Stimulated activated naive CD8-positive, alpha-beta T cell treated with anti-CD3 and anti-CD28 coated beads, Interleukin-15, Interleukin-2, amounts not matched to agents 100 ng/mL and 50 ng/mL, for 24 hours (primary cell): ENCODE data around the gene PIGQ.

Experiments
- H3K27ac Mint-ChIP-seq: one replicate; pipeline ENCODE4 v1.8.0; 2021; ENCODE audit warnings: mild to moderate bottlenecking, mixed read lengths
- H3K27me3 Mint-ChIP-seq: one replicate; pipeline ENCODE4 v1.8.0; 2021; ENCODE audit warnings: mixed read lengths
- H3K36me3 Mint-ChIP-seq: one replicate; pipeline ENCODE4 v1.8.0; 2021; ENCODE audit warnings: low read depth, mixed read lengths
- H3K4me1 Mint-ChIP-seq: one replicate; pipeline ENCODE4 v1.8.0; 2021; ENCODE audit warnings: low read depth, mixed read lengths
- H3K4me3 Mint-ChIP-seq: one replicate; pipeline ENCODE4 v1.8.0; 2021; ENCODE audit warnings: mild to moderate bottlenecking, mixed read lengths
- H3K9me3 Mint-ChIP-seq: one replicate; pipeline ENCODE4 v1.8.0; 2021; ENCODE audit warnings: mixed read lengths

PIGQ gene

DNA sequence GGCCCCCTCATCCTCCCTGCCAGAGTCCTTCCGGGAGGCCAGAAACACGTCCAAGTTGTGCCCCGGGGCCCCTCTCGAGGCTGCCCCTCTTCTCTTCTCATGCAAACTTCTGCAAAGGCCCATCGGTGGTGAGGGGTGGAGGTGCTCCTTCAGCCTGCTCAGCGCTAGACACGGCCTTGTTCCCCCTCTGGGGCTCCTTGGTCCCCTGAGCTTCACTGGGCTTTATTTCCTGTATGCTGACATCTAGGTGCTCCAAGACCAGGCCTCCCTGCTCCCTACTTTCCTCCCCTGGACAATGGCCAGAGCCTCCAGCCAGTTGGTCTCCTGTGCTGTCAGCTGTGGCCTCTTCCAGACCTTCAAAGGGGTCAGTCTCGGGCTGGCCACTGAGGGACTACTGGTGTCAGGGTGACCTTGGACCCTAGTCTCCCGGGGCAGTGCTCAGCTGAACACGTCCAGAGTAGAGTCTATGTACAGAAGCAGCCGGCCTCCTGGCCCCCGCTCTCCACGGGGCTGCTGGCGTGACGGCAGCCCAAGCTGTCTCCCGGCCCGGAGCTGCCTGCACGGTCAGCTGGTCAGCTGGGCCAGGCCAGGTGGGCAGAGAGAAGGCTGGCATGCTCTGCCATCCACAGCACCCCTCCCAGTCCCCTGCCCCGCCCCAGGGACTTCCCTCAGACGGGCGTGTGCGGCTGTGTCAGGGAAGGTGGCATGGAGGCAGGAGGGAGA lies 11.3 kb upstream of the PIGQ start:
- Mint-ChIP-seq H3K4me1 (no peaks in the 10 kb centered on the region), H3K27ac (no peak overlapping the region), H3K27me3 (peaks cover 6% of the 10 kb centered on the region), H3K36me3 (no peaks in the 10 kb centered on the region), H3K9me3 (no peaks in the 10 kb centered on the region), H3K4me3 (no peak overlapping the region)

DNA sequence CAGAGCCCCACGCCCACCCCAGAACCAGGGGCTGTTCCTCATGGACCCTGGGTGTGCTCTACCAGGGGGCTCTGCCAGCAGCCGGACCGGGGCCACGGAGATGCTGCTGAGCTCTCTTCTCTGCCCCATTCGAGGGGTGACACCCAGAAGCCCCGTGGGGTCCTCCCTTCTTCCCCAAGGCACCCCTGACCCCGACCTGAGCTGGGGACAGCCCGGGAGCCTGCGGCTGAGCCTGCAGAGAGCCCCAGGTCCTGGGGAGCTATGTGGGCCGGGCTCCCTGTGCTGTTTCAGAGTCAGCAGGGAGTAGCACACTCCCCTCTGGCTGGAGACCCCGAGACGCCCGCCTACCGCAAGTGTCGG lies 10.8 kb upstream of the PIGQ start:
- H3K27ac Mint-ChIP-seq, result no peak overlapping the region
- no peaks in the 10 kb centered on the region for H3K36me3 Mint-ChIP-seq
- H3K27me3 Mint-ChIP-seq, result peaks cover 6% of the 10 kb centered on the region
- H3K9me3 Mint-ChIP-seq, result no peaks in the 10 kb centered on the region
- no peaks in the 10 kb centered on the region for H3K4me1 Mint-ChIP-seq
- no peak overlapping the region for H3K4me3 Mint-ChIP-seq

DNA sequence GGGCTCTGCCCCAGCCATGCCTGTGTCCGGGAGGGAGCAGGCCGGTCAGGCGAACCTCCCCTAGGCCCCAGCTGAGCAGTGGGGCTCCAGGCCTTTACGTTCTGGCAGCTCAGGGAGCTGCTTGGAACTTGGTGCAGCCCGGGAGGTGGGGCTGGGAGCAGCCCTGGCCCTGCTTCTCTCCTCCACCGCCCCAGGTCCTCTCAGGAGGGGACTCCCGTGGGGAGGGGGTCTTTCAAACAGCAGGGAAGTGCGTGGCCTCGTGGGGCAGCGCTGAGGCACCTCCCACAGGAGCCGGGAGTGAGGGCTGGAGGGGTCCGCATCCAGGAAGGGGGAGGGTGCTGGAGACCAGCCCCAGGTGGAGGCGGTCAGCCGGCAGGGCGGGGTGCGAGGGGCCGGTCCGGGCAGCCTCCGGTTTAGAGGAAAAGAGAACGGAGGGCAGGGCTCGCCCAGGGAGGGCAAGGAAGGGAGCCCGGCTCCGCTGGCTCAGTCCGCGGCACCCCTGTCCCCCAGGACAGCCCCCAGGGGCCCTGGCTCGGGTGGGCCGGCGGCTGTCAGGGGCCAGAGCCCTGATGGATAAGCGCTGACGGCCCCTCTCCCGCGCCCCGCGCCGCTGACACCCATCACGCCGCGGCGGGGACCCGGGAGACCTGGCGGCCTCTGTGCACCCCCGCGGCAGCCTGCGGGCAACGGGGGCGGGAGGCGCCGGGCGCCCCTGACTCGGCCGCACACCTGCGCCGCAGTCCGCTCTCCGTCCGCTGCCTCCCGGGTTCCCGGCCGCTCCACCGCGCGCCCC lies 10.2 kb upstream of the PIGQ start:
- H3K4me1 Mint-ChIP-seq, result no peaks in the 10 kb centered on the region
- H3K9me3 Mint-ChIP-seq, result no peaks in the 10 kb centered on the region
- no peaks in the 10 kb centered on the region for H3K36me3 Mint-ChIP-seq
- peaks cover 6% of the 10 kb centered on the region for H3K27me3 Mint-ChIP-seq
- no peak overlapping the region for H3K4me3 Mint-ChIP-seq
- H3K27ac Mint-ChIP-seq, result no peak overlapping the region

DNA sequence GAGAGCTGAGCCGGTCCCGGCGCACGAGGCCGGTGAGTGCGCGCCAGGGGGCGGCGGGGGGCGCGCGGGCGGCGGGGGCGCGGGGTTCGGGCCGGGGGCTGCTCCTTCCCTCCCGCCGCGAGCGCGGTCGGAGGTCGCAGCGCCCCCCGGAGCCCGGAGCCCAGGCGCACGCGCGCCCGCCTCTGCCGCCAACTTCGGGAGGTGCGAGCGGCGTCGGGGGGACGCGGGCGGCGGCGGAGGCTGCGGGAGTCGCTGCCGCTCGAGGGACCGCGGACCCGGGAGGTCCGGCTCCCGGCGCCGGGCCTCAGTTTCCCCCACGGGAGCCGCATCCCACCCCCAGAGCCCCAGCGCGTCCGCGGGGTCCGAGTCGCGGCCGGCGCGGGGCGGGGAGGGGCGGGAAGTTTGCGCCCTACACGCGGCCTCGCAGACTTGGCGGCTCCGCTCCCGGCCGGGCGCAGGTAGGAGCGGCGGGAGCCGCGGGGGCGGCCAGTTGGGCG lies 9.5 kb upstream of the PIGQ start, which contains the start of gene PRR35:
Gene PRR35 (plus strand): TSS at position 191 of the 497 bp plus-strand sequence. CDS start 2,901 bp downstream, outside the sequence.
- Mint-ChIP-seq H3K9me3 (no peaks in the 10 kb centered on the region), H3K4me3 (no peak within 1 kb of the TSS), H3K4me1 (no peaks in the 10 kb centered on the region), H3K27ac (no peak within 1 kb of the TSS), H3K36me3 (no peaks in the 10 kb centered on the region), H3K27me3 (peaks cover 6% of the 10 kb centered on the region)

DNA sequence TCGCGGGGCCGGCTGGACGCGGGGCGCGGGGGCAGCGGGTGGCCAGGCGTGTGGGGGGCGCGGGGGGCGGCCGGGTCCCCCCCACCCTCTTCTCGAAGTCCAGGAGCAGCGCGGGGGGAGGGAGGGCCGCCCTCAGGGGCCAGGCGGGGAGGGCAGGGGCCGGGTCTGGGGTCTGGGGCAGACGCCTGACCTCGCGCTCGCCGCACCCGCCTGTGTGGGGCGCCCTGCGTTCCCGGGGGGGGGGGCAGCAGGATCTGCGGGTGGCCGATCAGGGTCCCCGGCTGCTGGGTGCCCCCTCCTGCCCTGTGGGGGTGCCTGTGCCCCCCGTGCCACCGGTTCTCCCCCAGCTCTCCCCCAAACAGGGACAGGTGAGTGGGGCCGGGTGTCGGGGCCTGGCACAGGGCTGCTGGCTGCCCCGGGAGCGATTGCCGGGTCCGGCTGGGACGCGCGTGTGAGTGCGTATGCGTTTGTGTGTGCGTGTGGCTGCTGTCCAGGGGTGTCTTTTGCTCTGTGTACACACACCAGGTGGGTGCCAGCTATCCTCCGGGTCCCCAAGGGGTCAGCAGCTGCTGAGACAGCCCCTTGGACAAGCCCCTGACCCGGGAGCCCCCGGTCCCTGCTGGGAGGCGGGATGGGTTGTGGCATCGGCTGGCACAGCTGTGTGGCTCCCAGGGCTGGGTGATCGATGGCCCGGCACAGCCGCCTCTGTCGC lies 8.9 kb upstream of the PIGQ start:
- no peak overlapping the region for H3K27ac Mint-ChIP-seq
- no peak overlapping the region for H3K4me3 Mint-ChIP-seq
- no peaks in the 10 kb centered on the region for H3K9me3 Mint-ChIP-seq
- no peaks in the 10 kb centered on the region for H3K4me1 Mint-ChIP-seq
- peaks cover 6% of the 10 kb centered on the region for H3K27me3 Mint-ChIP-seq
- H3K36me3 Mint-ChIP-seq, result no peaks in the 10 kb centered on the region

DNA sequence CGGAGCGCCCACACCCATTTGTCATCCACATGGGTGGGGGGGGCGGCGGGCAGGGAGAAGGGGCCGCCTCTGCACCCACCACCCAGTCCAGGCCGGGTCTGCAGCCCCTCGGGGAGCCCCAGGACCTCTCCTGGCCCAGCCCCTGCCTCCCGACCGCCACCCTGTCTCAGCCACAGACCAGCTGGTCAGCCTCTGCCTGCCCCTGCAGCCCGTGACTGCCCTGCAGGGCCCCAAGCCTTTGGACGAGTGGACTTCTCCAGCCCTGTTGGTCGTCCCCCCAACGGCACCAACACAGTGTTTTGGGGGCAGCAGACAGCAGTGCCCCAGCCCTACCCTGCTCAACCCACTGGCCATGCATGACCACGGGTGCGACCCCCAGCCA lies 8.4 kb upstream of the PIGQ start:
- Mint-ChIP-seq H3K36me3 (no peaks in the 10 kb centered on the region), H3K4me3 (no peak overlapping the region), H3K4me1 (peaks cover under 1% of the 10 kb centered on the region), H3K27ac (no peak overlapping the region), H3K9me3 (no peaks in the 10 kb centered on the region), H3K27me3 (peaks cover 6% of the 10 kb centered on the region)

DNA sequence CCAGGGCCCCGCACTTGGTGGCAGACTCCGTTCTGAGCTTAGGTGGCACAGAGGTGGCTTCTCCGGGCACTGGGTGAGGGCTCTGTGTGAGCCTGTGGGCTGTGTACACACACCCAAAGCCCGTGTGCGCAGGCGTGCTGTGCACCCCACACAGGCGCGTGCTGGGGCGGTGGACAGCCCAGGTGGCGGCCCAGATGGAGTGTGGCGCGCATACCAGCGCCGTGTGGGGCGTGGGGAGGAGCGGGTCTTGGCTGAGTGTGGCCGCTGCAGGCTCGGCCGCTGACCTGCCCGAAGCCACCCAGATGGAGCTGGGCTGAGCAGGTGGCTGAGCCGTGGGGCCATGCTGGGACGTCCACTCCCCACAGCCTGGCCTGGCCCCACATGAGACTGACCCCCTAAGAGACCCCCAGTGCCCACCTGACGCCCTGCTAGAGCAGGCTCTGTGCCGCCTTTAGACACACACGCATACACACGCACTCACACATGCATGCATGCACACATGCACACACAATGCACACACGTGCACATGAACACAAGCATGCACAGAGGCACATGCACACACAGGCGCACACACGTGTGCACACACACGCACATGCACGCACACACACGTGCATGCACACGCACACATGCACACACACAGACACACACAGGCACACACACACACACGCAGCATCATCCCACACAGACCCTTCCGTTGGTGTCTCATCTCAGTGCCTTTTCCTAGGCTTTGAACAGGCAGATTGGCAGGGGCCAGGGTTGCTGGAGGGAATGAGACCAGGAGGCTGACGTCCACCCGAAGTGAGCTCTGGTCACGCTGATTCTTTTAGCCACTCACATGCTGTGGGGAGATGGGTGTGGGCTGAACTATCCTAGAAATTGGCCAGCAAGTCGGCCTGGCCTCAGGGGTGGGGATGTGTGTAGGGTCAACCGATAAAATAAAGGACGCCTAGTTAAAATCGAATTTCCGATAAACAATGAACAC lies 7.5 kb upstream of the PIGQ start:
- H3K9me3 Mint-ChIP-seq, result no peaks in the 10 kb centered on the region
- H3K4me1 Mint-ChIP-seq, result peaks cover 9% of the 10 kb centered on the region
- H3K36me3 Mint-ChIP-seq, result no peaks in the 10 kb centered on the region
- H3K27ac Mint-ChIP-seq, result no peak overlapping the region
- peaks cover 6% of the 10 kb centered on the region for H3K27me3 Mint-ChIP-seq
- H3K4me3 Mint-ChIP-seq, result no peak overlapping the region

DNA sequence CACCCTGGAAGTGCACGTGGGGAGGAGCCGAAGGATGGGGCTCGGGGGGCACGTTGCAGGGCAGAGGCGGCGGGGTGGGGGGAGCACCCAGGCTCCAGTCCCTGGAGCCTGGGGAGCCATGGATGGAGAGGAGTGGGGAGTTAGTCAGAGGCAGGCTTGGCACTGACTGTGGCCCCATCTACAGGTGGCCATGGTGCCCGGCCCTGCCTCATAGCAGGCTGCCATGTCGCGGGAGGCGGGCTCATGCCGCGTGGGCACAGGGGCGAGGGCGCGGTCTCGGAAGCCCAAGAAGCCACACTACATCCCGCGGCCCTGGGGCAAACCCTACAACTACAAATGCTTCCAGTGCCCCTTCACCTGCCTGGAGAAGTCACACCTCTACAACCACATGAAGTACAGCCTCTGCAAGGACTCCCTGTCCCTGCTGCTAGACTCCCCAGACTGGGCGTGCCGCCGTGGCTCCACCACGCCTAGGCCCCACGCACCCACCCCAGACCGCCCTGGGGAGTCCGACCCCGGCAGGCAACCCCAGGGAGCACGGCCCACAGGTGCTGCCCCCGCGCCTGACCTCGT lies 6.6 kb upstream of the PIGQ start:
- peaks cover 6% of the 10 kb centered on the region for H3K27me3 Mint-ChIP-seq
- H3K9me3 Mint-ChIP-seq, result no peaks in the 10 kb centered on the region
- H3K36me3 Mint-ChIP-seq, result no peaks in the 10 kb centered on the region
- no peak overlapping the region for H3K4me3 Mint-ChIP-seq
- H3K4me1 Mint-ChIP-seq, result peaks cover 10% of the 10 kb centered on the region
- H3K27ac Mint-ChIP-seq, result no peak overlapping the region

DNA sequence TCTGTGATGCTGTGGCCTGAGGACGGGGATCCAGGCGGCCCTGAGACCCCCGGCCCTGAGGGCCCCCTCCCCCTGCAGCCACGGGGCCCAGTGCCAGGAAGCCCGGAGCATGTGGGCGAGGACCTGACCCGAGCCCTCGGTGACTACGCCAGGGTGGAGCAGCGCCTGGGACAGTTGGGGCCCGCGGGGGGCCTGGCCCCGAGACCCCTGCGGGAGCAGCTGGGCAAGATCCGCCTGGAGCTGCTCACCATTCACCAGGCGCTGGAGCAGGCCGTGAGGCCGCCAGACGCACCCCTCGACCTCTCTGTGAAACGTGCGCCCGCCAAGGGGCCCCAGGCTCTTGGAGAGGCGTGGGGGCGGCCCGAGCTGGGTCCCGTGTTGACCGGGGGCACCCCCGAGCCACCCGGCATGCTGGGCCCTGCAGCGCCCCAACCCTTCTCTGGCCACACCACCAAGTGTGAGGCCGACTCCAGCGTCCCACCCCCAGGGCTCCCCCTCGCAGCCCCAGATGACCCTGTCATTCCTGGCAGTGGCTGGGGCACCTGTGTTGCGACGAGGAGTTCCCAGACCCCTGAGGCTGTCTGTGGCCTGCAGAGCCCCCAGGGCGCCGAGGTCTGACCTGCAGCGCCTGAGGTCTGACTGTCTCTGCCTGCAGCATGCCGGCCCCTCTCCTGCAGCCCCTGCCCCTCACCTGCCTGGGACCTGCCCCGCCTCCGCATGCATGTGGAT lies 4.9 kb upstream of the PIGQ start:
- H3K9me3 Mint-ChIP-seq, result no peaks in the 10 kb centered on the region

DNA sequence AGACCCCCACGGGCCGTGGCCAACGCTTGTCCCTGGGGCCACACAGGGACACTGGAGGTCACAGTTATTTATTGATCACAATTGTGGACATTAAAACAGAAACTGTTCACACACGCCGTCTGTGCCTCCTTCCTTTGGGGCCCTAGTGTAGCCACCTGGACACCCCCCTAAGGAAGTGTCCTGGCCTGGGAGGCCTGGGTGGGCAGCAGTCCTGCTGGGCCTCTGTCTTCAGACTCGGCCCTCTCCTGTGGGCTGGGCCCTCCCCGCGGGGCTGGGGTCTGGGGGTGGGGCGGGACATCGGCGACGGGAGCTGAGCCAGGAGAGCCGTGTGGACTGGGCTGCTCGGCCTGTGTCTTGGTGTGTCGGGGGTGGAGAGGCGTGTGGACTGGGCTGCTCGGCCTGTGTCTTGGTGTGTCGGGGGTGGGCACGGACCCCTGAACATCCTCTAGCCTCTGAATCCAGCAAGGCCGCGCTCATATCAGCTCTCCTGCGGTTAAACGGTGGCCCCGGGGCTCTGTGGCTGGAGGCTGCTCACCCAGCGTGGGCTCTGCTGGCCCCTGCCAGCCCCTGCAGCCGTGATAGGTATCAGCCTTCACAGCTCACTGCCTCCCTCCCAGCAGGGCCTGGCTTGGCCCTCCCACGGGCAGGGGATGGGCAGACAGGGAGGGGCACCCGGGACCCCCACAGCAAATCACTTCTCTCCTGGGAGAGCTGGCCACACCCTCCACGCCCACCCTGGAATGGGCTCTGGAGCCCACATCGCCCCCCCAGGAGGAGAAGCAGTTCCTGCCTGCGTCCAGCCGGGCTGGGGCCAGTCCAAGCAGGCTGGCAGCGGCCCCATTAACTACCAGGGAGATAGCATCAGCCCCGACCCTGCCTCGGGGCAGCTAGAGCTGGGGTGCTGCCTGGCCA lies 4.1 kb upstream of the PIGQ start:
- Mint-ChIP-seq H3K4me1 (peaks cover 18% of the 10 kb centered on the region), H3K27ac (no peak overlapping the region), H3K27me3 (peaks cover 6% of the 10 kb centered on the region), H3K9me3 (no peaks in the 10 kb centered on the region), H3K4me3 (no peak overlapping the region), H3K36me3 (no peaks in the 10 kb centered on the region)

More for the DNA sequence above, 4.9 kb upstream of the PIGQ start:
- Mint-ChIP-seq H3K4me1 (peaks cover 17% of the 10 kb centered on the region), H3K27me3 (peaks cover 6% of the 10 kb centered on the region), H3K27ac (no peak overlapping the region), H3K4me3 (no peak overlapping the region), H3K36me3 (no peaks in the 10 kb centered on the region)

DNA sequence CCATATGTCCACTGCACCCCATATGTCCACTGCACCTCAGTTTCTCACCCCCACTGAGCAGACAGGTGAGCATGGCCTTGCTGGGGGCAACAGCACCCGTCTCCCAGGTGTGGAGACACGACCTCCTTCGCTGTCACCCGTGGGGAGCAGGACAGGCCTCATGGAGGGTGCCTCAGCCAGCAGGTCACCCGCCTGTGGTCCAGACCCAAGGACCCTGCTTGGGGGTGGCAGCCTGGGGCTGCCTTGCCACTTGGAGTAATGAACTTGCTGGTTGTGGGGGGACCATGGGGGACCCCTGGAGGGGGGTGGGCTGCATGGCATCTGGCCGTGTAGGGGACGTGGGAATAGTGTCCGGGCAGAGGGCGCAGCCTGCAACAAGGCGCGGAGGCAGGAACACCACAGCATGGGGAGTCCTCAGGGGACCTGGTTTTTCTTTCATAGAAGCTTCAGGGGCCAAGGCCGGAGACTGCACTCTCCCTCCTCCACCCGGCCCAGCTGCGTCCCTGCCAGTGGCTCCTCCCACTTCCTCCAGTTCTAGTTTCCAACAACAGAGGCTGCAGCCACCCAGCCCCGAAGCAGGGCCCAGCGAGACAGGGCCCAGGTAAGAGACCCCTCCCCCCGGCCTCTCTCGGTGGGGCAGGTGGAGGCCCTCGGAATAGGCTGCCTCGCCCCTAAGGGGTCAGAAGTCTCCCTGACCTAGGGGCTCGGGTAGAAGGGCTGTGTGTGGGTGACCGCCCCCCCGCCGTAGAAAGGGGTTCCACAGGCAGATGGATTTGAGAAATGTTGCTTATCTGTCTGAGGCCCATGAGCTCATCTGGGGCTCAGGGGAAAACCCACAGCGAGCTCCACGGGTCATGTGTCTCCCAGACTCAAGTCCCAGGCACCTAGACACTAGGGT lies 3.0 kb upstream of the PIGQ start, which contains the start of gene NHLRC4:
Gene NHLRC4 (plus strand): TSS at position 531 of the 898 bp plus-strand sequence. CDS start 1,043 bp downstream, outside the sequence.
- Mint-ChIP-seq H3K36me3 (no peaks in the 10 kb centered on the region), H3K4me3 (peak within 1 kb of the TSS; percentile 35), H3K27ac (peak within 1 kb of the TSS; percentile 16), H3K9me3 (no peaks in the 10 kb centered on the region), H3K27me3 (peaks cover 6% of the 10 kb centered on the region), H3K4me1 (peaks cover 28% of the 10 kb centered on the region)
